CD4-positive, alpha-beta T cell (primary cell): ENCODE measurements around the gene RSRC1. TPM values are rescaled to one million over a fixed set of nuclear protein-coding genes. Genes with fewer than 3 reads are reported as not detected.

Source experiments
- ATAC-seq: fragments of 200-7000 bp; cut with Tn5 transposase; one replicate; pipeline ENCODE4 v1.10.0; 2022; ENCODE audit warnings: mild to moderate bottlenecking; ENCODE audit not compliant: poor library complexity
- CTCF ChIA-PET: fragments of 350-600 bp; sonication (Branson Sonifier 250); formaldehyde crosslinking; loops from one replicate; lab custom pipeline; 2021; ENCODE audit warnings: antibody characterized with exemption, inconsistent platforms; lab: Charles Lee
- POLR2A ChIA-PET: fragments of 350-600 bp; sonication (Branson Sonifier 250); formaldehyde crosslinking; loops from one replicate; lab custom pipeline; 2021; ENCODE audit warnings: antibody characterized with exemption, inconsistent platforms; lab: Charles Lee
- DNase-seq, 14 experiments: peaks; one replicate each; pipeline ENCODE4 v3.0.0-alpha.2; 2013 to 2020; ENCODE audit warnings: mixed read lengths in 2 of 14
- H3K27ac ChIP-seq, 2 donors: one replicate each; pipeline versions ENCODE4 v1.5.1 to v1.7.0; 2013; ENCODE audit warnings: low read length in 2 of 2, low read depth in 1 of 2, mild to moderate bottlenecking in 1 of 2
- H3K27me3 ChIP-seq, 2 experiments: 1 replicate in 1 of 2; 2 replicates in 1 of 2; pipeline versions ENCODE4 v1.6.1 to v1.7.0; 2013; ENCODE audit warnings: low read length in 2 of 2, control low read depth in 1 of 2, mild to moderate bottlenecking in 1 of 2, moderate library complexity in 1 of 2; ENCODE audit not compliant: insufficient read depth in 2 of 2, control insufficient read depth in 1 of 2
- H3K36me3 ChIP-seq: one replicate; pipeline ENCODE4 v1.6.1; 2013; ENCODE audit warnings: low read length, control low read depth; ENCODE audit not compliant: insufficient read depth
- H3K4me1 ChIP-seq: one replicate; pipeline ENCODE4 v1.6.1; 2013; ENCODE audit warnings: low read length, control low read depth; ENCODE audit not compliant: insufficient read depth
- H3K4me3 ChIP-seq: one replicate; pipeline ENCODE4 v1.5.1; 2013; ENCODE audit warnings: mild to moderate bottlenecking, low read length, moderate library complexity
- H3K9me3 ChIP-seq, 2 experiments: 1 replicate in 1 of 2; 2 replicates in 1 of 2; pipeline versions ENCODE4 v1.6.1 to v1.7.0; 2013; ENCODE audit warnings: low read length in 2 of 2, mild to moderate bottlenecking in 2 of 2, control low read depth in 1 of 2, moderate library complexity in 1 of 2; ENCODE audit not compliant: control insufficient read depth in 1 of 2, insufficient read depth in 1 of 2
- H3K27ac Mint-ChIP-seq: one replicate; pipeline ENCODE4 v1.8.0; 2020; ENCODE audit warnings: mixed read lengths
- H3K27me3 Mint-ChIP-seq: one replicate; pipeline ENCODE4 v1.8.0; 2021; ENCODE audit warnings: mixed read lengths
- H3K36me3 Mint-ChIP-seq: one replicate; pipeline ENCODE4 v1.8.0; 2021; ENCODE audit warnings: low read depth, mixed read lengths
- H3K4me1 Mint-ChIP-seq: one replicate; pipeline ENCODE4 v1.8.0; 2021; ENCODE audit warnings: low read depth, mixed read lengths
- H3K4me3 Mint-ChIP-seq: one replicate; pipeline ENCODE4 v1.8.0; 2020; ENCODE audit warnings: mild to moderate bottlenecking, mixed read lengths
- H3K9me3 Mint-ChIP-seq: one replicate; pipeline ENCODE4 v1.8.0; 2020; ENCODE audit warnings: mixed read lengths
- intact Hi-C, 2 experiments: fragments of 100-400 bp; cut with DNase I in 1 of 2; cut with micrococcal nuclease in 1 of 2; formaldehyde crosslinking; loops; one replicate each; pipeline versions ENCODE4 v1.15.1 to v1.9.0; 2023 to 2025; cut with DNase I, micrococcal nuclease
- total RNA-seq, 174 experiments: library from RNA in 2 of 174; stranded (reverse) in 2 of 174; gene quantifications; one replicate each; pipeline ENCODE4 v1.2.3 and lab custom pipeline; 2021 to 2026
- TF ChIP-seq, protein P1 (sequence below): fragments of 200-600 bp; IDR thresholded peaks from one replicate; pipeline ENCODE4 v1.8.0; 2022; ENCODE audit warnings: antibody characterized with exemption, mild to moderate bottlenecking

Gene RSRC1
- total RNA-seq, 2 experiments from 2014 or later = 22.3 to 24.6 TPM

DNA sequence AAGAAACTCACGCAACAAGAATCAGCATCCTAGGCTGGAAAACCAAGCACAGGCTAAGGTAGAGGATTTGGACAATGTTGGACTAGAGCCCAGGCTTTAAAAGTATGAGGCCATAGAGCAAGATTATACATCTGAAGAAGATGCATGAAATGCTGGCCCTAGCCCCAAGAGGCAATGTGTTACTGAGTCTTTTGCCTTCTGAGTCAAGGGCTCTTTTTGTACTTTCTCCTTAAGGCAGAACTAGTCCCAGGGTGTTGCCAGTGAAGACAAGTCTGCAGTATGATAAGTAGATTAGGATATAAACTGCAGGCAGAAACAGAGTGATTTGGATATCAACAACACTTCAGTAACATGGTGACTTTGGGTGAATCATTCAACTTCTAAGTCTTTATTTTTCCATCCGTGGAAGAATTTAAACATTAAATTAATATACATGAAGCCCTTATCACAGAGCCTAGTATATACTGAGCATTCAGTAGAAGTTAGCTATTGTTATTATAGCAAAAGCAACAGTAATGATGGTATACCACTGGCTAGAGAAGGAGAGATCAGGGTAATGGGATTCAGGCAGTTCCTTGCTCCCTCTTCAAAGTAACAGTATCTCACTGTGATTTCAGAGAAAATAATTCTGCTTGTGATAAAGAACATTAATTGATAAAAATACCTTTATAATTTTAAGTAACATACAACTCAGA is 361.2 kb downstream of the RSRC1 start:
- peaks cover 18% of the 10 kb centered on the region for H3K36me3 Mint-ChIP-seq
- no peak for DNase-seq
- ATAC-seq = no peak
- no peak overlapping the region for H3K27ac Mint-ChIP-seq
- TF ChIP-seq, protein P1, sequence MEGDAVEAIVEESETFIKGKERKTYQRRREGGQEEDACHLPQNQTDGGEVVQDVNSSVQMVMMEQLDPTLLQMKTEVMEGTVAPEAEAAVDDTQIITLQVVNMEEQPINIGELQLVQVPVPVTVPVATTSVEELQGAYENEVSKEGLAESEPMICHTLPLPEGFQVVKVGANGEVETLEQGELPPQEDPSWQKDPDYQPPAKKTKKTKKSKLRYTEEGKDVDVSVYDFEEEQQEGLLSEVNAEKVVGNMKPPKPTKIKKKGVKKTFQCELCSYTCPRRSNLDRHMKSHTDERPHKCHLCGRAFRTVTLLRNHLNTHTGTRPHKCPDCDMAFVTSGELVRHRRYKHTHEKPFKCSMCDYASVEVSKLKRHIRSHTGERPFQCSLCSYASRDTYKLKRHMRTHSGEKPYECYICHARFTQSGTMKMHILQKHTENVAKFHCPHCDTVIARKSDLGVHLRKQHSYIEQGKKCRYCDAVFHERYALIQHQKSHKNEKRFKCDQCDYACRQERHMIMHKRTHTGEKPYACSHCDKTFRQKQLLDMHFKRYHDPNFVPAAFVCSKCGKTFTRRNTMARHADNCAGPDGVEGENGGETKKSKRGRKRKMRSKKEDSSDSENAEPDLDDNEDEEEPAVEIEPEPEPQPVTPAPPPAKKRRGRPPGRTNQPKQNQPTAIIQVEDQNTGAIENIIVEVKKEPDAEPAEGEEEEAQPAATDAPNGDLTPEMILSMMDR = no peak
- CTCF ChIA-PET = interaction anchor here (0.9 kb wide), 1 partner anchor 9 kb away, joined by 3 read pairs; no protein-coding TSS in a partner anchor
- no peaks in the 10 kb centered on the region for H3K27me3 Mint-ChIP-seq
- no peak overlapping the region for H3K4me3 ChIP-seq
- H3K9me3 ChIP-seq = no peaks in the 10 kb centered on the region
- intact Hi-C loops = no loop called here
- no peaks in the 10 kb centered on the region for H3K27me3 ChIP-seq
- no peak overlapping the region for H3K4me3 Mint-ChIP-seq
- no peaks in the 10 kb centered on the region for H3K36me3 ChIP-seq
- no peak overlapping the region for H3K27ac ChIP-seq
- H3K4me1 ChIP-seq = no peaks in the 10 kb centered on the region
- POLR2A ChIA-PET = no interaction called here
- H3K9me3 Mint-ChIP-seq = no peaks in the 10 kb centered on the region
- H3K4me1 Mint-ChIP-seq = no peaks in the 10 kb centered on the region

DNA sequence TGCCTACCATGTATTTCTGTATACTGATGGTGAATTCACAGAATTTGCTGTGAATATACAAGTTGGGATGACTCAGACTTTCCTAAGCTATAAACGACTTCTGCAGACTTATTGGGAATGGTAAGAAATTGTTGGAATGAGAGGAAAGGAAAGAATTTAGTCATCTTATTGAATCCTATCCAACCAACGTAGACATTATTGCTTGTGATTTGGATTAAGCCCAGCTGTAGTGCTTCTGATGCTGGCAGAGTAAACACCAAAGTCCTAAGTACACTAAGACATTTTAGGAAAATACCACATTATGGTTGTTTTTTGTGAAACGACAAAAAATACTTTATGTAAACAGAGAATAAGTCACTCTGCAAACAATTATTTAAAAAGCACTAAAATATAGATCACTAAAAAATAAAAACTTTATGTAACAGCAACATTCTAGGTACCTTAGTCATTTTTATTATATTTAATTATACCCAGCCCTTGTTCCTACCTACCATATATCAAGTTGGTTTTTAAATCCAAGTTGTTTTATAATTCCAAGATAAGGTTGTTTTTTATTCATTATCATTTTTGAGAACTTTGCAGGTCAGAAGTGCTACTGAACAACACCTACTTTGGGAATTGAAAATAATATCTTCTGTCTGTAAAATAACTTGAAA is 361.9 kb downstream of the RSRC1 start:
- CTCF ChIA-PET = interaction anchor here (0.9 kb wide), 1 partner anchor 10 kb away, joined by 3 read pairs; no protein-coding TSS in a partner anchor
- POLR2A ChIA-PET = no interaction called here
- no peaks in the 10 kb centered on the region for H3K27me3 ChIP-seq
- no peak overlapping the region for H3K4me3 ChIP-seq
- intact Hi-C loops = no loop called here
- H3K36me3 ChIP-seq = no peaks in the 10 kb centered on the region
- H3K4me1 Mint-ChIP-seq = no peaks in the 10 kb centered on the region
- no peaks in the 10 kb centered on the region for H3K9me3 ChIP-seq
- H3K9me3 Mint-ChIP-seq = no peaks in the 10 kb centered on the region
- H3K27ac Mint-ChIP-seq = no peak overlapping the region
- H3K4me3 Mint-ChIP-seq = no peak overlapping the region
- DNase-seq (no peak), ATAC-seq (no peak)
- no peak overlapping the region for H3K27ac ChIP-seq
- no peaks in the 10 kb centered on the region for H3K4me1 ChIP-seq
- peaks cover 18% of the 10 kb centered on the region for H3K36me3 Mint-ChIP-seq
- H3K27me3 Mint-ChIP-seq = no peaks in the 10 kb centered on the region
- TF ChIP-seq, protein P1 = no peak

DNA sequence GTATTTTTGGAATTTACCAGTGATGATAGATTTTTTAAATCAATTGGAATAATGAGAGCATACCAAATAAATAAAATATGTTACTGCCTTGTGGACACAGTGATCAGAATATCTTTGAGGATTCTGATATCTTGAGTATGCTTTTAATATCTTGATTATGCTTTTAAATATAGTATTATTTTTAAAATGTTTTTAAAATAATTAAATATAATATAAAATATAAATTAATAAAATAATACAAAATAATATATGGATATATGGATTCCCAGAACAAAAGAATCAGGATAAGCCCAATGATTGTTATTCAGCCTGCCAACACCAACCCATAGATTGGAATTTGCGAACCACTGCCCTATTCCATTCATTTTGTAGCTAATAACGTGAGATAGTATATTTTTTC is 369.2 kb downstream of the RSRC1 start:
- no peak overlapping the region for H3K4me3 ChIP-seq
- H3K27ac Mint-ChIP-seq = no peak overlapping the region
- intact Hi-C loops = no loop called here
- ATAC-seq (no peak), DNase-seq (no peak)
- no peaks in the 10 kb centered on the region for H3K36me3 ChIP-seq
- H3K9me3 ChIP-seq = no peaks in the 10 kb centered on the region
- no peaks in the 10 kb centered on the region for H3K9me3 Mint-ChIP-seq
- no peak overlapping the region for H3K4me3 Mint-ChIP-seq
- no peaks in the 10 kb centered on the region for H3K4me1 ChIP-seq
- CTCF ChIA-PET = no interaction called here
- H3K4me1 Mint-ChIP-seq = no peaks in the 10 kb centered on the region
- H3K27me3 Mint-ChIP-seq = no peaks in the 10 kb centered on the region
- TF ChIP-seq, protein P1 = no peak
- H3K27ac ChIP-seq = no peak overlapping the region
- H3K27me3 ChIP-seq = no peaks in the 10 kb centered on the region
- H3K36me3 Mint-ChIP-seq = peaks cover 7% of the 10 kb centered on the region
- POLR2A ChIA-PET = no interaction called here
